ENCODE data around the gene PARD6G.
A peak's percentile ranks its signal among the peaks of the same experiment; 100 is the strongest.

The PARD6G gene

GRCh38 chr18:80159713-80160636 is 87.3 kb downstream of the PARD6G start:
- Histone ChIP-seq H3K4me1 (ENCODE audit: insufficient read depth, low read length, severe bottlenecking) (no peaks in the 10 kb centered on the region), H3F3A (ENCODE audit: insufficient read depth, low read length) (no peaks in the 10 kb centered on the region), H3K27me3 (ENCODE audit: insufficient read depth, low read length) (no peaks in the 10 kb centered on the region; the same call in 1 of the 2 replicates), H3K9me3 (ENCODE audit: low read length) (no peaks in the 10 kb centered on the region), H3K79me2 (ENCODE audit: insufficient read depth, low read length) (no peaks in the 10 kb centered on the region), H3K36me3 (ENCODE audit: insufficient read depth, low read length) (no peaks in the 10 kb centered on the region), H3K9me2 (ENCODE audit: low read depth, low read length) (no peaks in the 10 kb centered on the region), H2AFZ (ENCODE audit: low read length) (no peak overlapping the region), H3K9ac (ENCODE audit: low read length) (no peak overlapping the region), H3K27ac (ENCODE audit: low read depth, low read length, poor library complexity, severe bottlenecking) (no peak overlapping the region), H3K4me3 (ENCODE audit: low read depth, low read length, poor library complexity, severe bottlenecking) (no peak overlapping the region), H3K4me2 (ENCODE audit: low read length) (no peak overlapping the region), H4K20me1 (ENCODE audit: insufficient read depth, low read length) (no peaks in the 10 kb centered on the region)
- TF ChIP-seq CTCF (IDR thresholded peaks at IDR 0.05; ENCODE audit: low read length) (no peak), EZH2 (IDR thresholded peaks at IDR 0.05; ENCODE audit: borderline replicate concordance, low read length) (no peak)

GRCh38 chr18:80158365-80158764 is 88.9 kb downstream of the PARD6G start:
- Histone ChIP-seq H3K9ac (ENCODE audit: low read length) (no peak overlapping the region), H4K20me1 (ENCODE audit: insufficient read depth, low read length) (no peaks in the 10 kb centered on the region), H3K27ac (ENCODE audit: low read depth, low read length, poor library complexity, severe bottlenecking) (no peak overlapping the region), H3K79me2 (ENCODE audit: insufficient read depth, low read length) (no peaks in the 10 kb centered on the region), H3K4me2 (ENCODE audit: low read length) (no peak overlapping the region), H3K4me1 (ENCODE audit: insufficient read depth, low read length, severe bottlenecking) (no peaks in the 10 kb centered on the region), H3F3A (ENCODE audit: insufficient read depth, low read length) (no peaks in the 10 kb centered on the region), H3K27me3 (ENCODE audit: insufficient read depth, low read length) (no peaks in the 10 kb centered on the region), H3K9me3 (ENCODE audit: low read length) (no peaks in the 10 kb centered on the region), H3K9me2 (ENCODE audit: low read depth, low read length) (no peaks in the 10 kb centered on the region), H3K36me3 (ENCODE audit: insufficient read depth, low read length) (no peaks in the 10 kb centered on the region), H2AFZ (ENCODE audit: low read length) (no peak overlapping the region), H3K4me3 (ENCODE audit: low read depth, low read length, poor library complexity, severe bottlenecking) (no peak overlapping the region)
- TF ChIP-seq CTCF (IDR thresholded peaks at IDR 0.05; ENCODE audit: low read length) (no peak), EZH2 (IDR thresholded peaks at IDR 0.05; ENCODE audit: borderline replicate concordance, low read length) (no peak)

DNA sequence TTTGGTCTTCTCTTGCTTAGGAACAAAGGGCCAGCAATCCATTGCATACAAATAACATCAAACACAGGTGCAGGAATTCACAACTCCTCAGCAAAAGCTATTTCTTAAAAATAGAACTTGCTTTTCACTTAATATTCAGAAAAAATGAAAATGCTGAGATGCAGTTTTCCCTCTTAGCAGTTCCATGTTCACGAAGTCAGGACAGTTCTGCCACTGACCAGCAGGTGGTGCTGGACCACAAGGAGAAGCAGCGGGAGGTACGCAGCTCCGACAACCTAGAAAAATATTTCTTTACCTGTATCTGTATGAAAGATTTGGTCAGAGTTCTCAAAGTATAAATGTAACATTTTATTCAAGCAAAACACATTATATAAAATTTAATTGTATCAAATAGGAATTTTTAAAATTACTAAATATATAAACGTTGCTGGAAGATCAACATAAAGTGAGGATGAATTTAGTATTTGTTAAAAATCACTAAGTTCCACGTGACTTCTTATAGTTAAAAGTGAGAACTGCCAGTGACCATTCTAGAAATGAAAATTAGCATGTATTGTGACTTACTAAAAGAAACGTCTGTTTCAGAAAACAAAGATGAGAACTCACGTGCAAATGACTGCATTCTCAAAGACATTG is 89.5 kb downstream of the PARD6G start:
- Histone ChIP-seq H3K27me3 (ENCODE audit: insufficient read depth, low read length) (no peaks in the 10 kb centered on the region), H3K9me2 (ENCODE audit: low read depth, low read length) (no peaks in the 10 kb centered on the region), H3K79me2 (ENCODE audit: insufficient read depth, low read length) (no peaks in the 10 kb centered on the region), H3K4me2 (ENCODE audit: low read length) (no peak overlapping the region), H3F3A (ENCODE audit: insufficient read depth, low read length) (no peaks in the 10 kb centered on the region), H4K20me1 (ENCODE audit: insufficient read depth, low read length) (no peaks in the 10 kb centered on the region), H2AFZ (ENCODE audit: low read length) (no peak overlapping the region), H3K4me3 (ENCODE audit: low read depth, low read length, poor library complexity, severe bottlenecking) (no peak overlapping the region), H3K9ac (ENCODE audit: low read length) (no peak overlapping the region), H3K9me3 (ENCODE audit: low read length) (no peaks in the 10 kb centered on the region), H3K36me3 (ENCODE audit: insufficient read depth, low read length) (no peaks in the 10 kb centered on the region), H3K27ac (ENCODE audit: low read depth, low read length, poor library complexity, severe bottlenecking) (no peak overlapping the region), H3K4me1 (ENCODE audit: insufficient read depth, low read length, severe bottlenecking) (no peaks in the 10 kb centered on the region)
- TF ChIP-seq CTCF (IDR thresholded peaks at IDR 0.05; ENCODE audit: low read length) (peak; percentile 94), EZH2 (IDR thresholded peaks at IDR 0.05; ENCODE audit: borderline replicate concordance, low read length) (no peak)

All from OCI-LY1 (cell line).